ENCODE measurements around the gene HSPA4.

HSPA4 gene

DNA sequence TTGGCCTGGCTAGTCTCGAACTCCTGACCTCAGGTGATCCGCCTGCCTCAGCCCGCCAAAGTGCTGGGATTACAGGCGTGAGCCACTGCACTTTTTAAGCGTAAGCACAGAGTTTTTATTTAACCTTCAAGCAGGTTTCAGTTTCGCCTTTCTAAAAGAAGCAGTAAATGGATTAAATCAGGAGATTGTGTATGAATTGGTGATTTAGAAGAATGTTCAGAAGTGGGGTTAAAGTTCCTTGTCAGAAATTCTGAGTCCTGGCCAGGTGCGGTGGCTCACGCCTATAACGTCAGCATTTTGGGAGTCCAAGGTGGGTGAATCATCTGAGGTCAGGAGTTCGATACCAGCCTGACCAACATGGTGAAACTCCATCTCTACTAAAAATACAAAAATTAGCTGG, 12.2 kb downstream of the HSPA4 start:
- Histone ChIP-seq H3K27me3 (replicated peaks; ENCODE audit: insufficient read depth, low read length) (no peaks in the 10 kb centered on the region), H3K9me2 (replicated peaks; ENCODE audit: insufficient read depth, low read length) (no peaks in the 10 kb centered on the region), H3K4me2 (ENCODE audit: low read depth, low read length) (peak overlapping the region; percentile 37; the same call in 1 of the 2 replicates), H3K79me2 (ENCODE audit: low read length) (peaks cover 94% of the 10 kb centered on the region), H3K4me1 (ENCODE audit: low read length) (no peaks in the 10 kb centered on the region), H3K4me3 (ENCODE audit: low read length) (peak overlapping the region; percentile 24), H3K9ac (ENCODE audit: low read length) (peak overlapping the region; percentile 27; the same call in 1 of the 2 replicates), H3F3A (ENCODE audit: insufficient read depth, low read length) (peaks cover 18% of the 10 kb centered on the region), H3K36me3 (replicated peaks; ENCODE audit: insufficient read depth, low read length) (no peaks in the 10 kb centered on the region), H2AFZ (ENCODE audit: low read length) (no peak overlapping the region), H3K9me3 (replicated peaks; ENCODE audit: insufficient read depth, low read length) (no peaks in the 10 kb centered on the region), H4K20me1 (ENCODE audit: insufficient read depth, low read length) (no peaks in the 10 kb centered on the region; the same call in 1 of the 2 replicates), H3K27ac (ENCODE audit: low read length) (peak overlapping the region; percentile 73; the same call in 1 of the 2 replicates)
- no peak for TF ChIP-seq EZH2 (optimal IDR thresholded peaks at IDR 0.05; ENCODE audit: low read depth, low read length)
- TF ChIP-seq EZH2phosphoT487 (IDR thresholded peaks at IDR 0.05; ENCODE audit: low read length): no peak
- TF ChIP-seq, protein P1, sequence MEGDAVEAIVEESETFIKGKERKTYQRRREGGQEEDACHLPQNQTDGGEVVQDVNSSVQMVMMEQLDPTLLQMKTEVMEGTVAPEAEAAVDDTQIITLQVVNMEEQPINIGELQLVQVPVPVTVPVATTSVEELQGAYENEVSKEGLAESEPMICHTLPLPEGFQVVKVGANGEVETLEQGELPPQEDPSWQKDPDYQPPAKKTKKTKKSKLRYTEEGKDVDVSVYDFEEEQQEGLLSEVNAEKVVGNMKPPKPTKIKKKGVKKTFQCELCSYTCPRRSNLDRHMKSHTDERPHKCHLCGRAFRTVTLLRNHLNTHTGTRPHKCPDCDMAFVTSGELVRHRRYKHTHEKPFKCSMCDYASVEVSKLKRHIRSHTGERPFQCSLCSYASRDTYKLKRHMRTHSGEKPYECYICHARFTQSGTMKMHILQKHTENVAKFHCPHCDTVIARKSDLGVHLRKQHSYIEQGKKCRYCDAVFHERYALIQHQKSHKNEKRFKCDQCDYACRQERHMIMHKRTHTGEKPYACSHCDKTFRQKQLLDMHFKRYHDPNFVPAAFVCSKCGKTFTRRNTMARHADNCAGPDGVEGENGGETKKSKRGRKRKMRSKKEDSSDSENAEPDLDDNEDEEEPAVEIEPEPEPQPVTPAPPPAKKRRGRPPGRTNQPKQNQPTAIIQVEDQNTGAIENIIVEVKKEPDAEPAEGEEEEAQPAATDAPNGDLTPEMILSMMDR (IDR thresholded peaks at IDR 0.05; ENCODE audit: low read length): no peak
- peak; percentile 88 for DNase-seq

DNA sequence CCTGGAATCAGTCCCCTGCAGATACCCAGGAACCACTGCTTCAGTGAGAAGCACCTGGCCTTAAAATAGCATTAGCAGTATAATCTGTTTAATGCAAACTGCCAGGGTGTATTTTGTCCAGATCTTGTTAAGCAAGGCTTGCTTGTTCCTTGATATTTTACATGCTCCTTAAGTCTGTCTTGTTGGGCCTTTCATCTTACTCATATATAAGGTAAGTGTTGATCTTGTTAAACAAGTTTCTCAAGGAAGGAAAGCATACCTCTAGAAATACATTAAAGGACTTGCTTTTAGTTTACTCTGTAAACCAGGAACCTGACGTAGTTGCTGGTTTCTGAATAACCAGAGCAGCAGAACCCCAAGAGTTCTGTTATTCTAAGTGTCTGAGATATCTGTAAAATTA, 13.7 kb downstream of the HSPA4 start:
- TF ChIP-seq, protein P1 (IDR thresholded peaks at IDR 0.05; ENCODE audit: low read length): no peak
- no peak for TF ChIP-seq EZH2 (optimal IDR thresholded peaks at IDR 0.05; ENCODE audit: low read depth, low read length)
- TF ChIP-seq EZH2phosphoT487 (IDR thresholded peaks at IDR 0.05; ENCODE audit: low read length): no peak
- Histone ChIP-seq H4K20me1 (ENCODE audit: insufficient read depth, low read length) (no peaks in the 10 kb centered on the region; the same call in 1 of the 2 replicates), H3K79me2 (ENCODE audit: low read length) (peaks cover 91% of the 10 kb centered on the region), H3F3A (ENCODE audit: insufficient read depth, low read length) (peaks cover 18% of the 10 kb centered on the region), H3K4me1 (ENCODE audit: low read length) (no peaks in the 10 kb centered on the region), H3K36me3 (replicated peaks; ENCODE audit: insufficient read depth, low read length) (no peaks in the 10 kb centered on the region; the same call in 1 of the 2 replicates), H3K9ac (ENCODE audit: low read length) (no peak overlapping the region), H3K4me2 (ENCODE audit: low read depth, low read length) (no peak overlapping the region), H3K9me3 (replicated peaks; ENCODE audit: insufficient read depth, low read length) (no peaks in the 10 kb centered on the region), H2AFZ (ENCODE audit: low read length) (no peak overlapping the region), H3K27me3 (replicated peaks; ENCODE audit: insufficient read depth, low read length) (no peaks in the 10 kb centered on the region), H3K27ac (ENCODE audit: low read length) (no peak overlapping the region), H3K9me2 (replicated peaks; ENCODE audit: insufficient read depth, low read length) (no peaks in the 10 kb centered on the region), H3K4me3 (ENCODE audit: low read length) (no peak overlapping the region)
- no peak for DNase-seq

DNA sequence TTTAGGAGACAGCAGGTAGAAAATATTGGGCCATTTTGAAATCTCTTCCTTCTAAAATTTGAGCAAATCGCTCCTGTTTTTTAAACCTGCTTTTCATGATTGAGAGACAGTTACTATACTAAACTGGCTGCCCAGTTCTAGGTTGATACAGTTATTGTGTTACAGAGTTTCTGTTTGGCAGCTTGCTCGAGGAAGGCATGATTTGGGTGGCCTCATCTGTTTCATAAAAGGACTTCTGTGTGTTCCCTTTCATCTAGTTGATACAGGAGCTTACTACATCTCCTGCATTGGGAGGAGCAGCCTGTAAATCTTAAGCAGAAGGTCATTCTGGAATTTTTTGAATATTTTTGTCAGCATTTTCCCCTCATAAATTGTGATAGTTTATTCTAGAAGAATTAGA, 14.2 kb downstream of the HSPA4 start:
- no peak overlapping the region for H3K4me3 ChIP-seq (ENCODE audit: low read length)
- H3K27me3 ChIP-seq (replicated peaks; ENCODE audit: insufficient read depth, low read length): no peaks in the 10 kb centered on the region
- H2AFZ ChIP-seq (ENCODE audit: low read length): no peak overlapping the region
- H3K27ac ChIP-seq (ENCODE audit: low read length): no peak overlapping the region
- DNase-seq: no peak
- H3K4me1 ChIP-seq (ENCODE audit: low read length): no peaks in the 10 kb centered on the region
- peaks cover 18% of the 10 kb centered on the region for H3F3A ChIP-seq (ENCODE audit: insufficient read depth, low read length)
- no peaks in the 10 kb centered on the region; the same call in 1 of the 2 replicates for H4K20me1 ChIP-seq (ENCODE audit: insufficient read depth, low read length)
- H3K9me2 ChIP-seq (replicated peaks; ENCODE audit: insufficient read depth, low read length): no peaks in the 10 kb centered on the region
- no peak overlapping the region for H3K4me2 ChIP-seq (ENCODE audit: low read depth, low read length)
- no peaks in the 10 kb centered on the region for H3K9me3 ChIP-seq (replicated peaks; ENCODE audit: insufficient read depth, low read length)
- H3K9ac ChIP-seq (ENCODE audit: low read length): no peak overlapping the region
- peaks cover 89% of the 10 kb centered on the region for H3K79me2 ChIP-seq (ENCODE audit: low read length)
- TF ChIP-seq EZH2 (optimal IDR thresholded peaks at IDR 0.05; ENCODE audit: low read depth, low read length): no peak
- TF ChIP-seq, protein P1 (IDR thresholded peaks at IDR 0.05; ENCODE audit: low read length): no peak
- no peaks in the 10 kb centered on the region; the same call in 1 of the 2 replicates for H3K36me3 ChIP-seq (replicated peaks; ENCODE audit: insufficient read depth, low read length)

Measured in MM.1S (cell line).